HCT116 (cell line): ENCODE data around the gene PRKAR1A. TPM values are rescaled to one million over a fixed set of nuclear protein-coding genes. Genes with fewer than 3 reads are reported as not detected.
"Not testable (repeated sequence)": the region's sequence is repeated elsewhere in the genome, so short reads cannot be mapped to it uniquely, and the experiment has no call there.

Experiments used
- ATAC-seq: fragments of 200-7000 bp; cut with Tn5 transposase; 2 replicates; pipeline ENCODE4 v1.9.1; 2020; ENCODE audit warnings: mild to moderate bottlenecking, moderate library complexity
- BruUV-seq: library from RNA; stranded (reverse); fragments of 400-500 nt; replicated peaks from 2 replicates; lab custom pipeline; 2021; lab: Mats Ljungman, UMichigan
- CTCF ChIA-PET: fragments of 300-600 bp; sonication (Branson Sonifier 250); formaldehyde crosslinking; loops from one replicate; lab custom pipeline; 2021; ENCODE audit warnings: antibody characterized with exemption; lab: Charles Lee
- POLR2A ChIA-PET: fragments of 300-600, 350-600 bp; sonication (Branson Sonifier 250); formaldehyde crosslinking; loops from one replicate; lab custom pipeline; 2021; ENCODE audit warnings: antibody characterized with exemption; lab: Charles Lee
- RAD21 ChIA-PET, 2 experiments: fragments of 300-600 bp; sonication (Branson Sonifier 250); formaldehyde crosslinking; loops; one replicate each; lab custom pipeline; 2023; ENCODE audit warnings: low total read pairs in 2 of 2; ENCODE audit not compliant: uncharacterized antibody in 2 of 2, unreplicated experiment in 2 of 2, low non-redundant PET in 1 of 2; lab: Charles Lee
- DNase-seq: peaks from one replicate; pipeline ENCODE4 v3.0.0-alpha.2; 2010; ENCODE audit warnings: low read depth, low spot score
- H2AFZ ChIP-seq: fragments of 200-600 bp; shearing (Covaris generic), sonication (generic); 2 replicates; pipeline ENCODE4 v1.6.1; 2017; ENCODE audit warnings: low read depth, mixed run types, mixed read lengths, antibody characterized with exemption, low read length; ENCODE audit not compliant: poor library complexity, severe bottlenecking
- H3K27ac ChIP-seq: 2 replicates; pipeline ENCODE4 v1.5.1; 2012; ENCODE audit warnings: low read depth, low read length
- H3K27me3 ChIP-seq: fragments of 200-600 bp; sonication (generic); 2 replicates; pipeline ENCODE4 v1.6.1; 2016; ENCODE audit warnings: mixed run types, low read length, mixed read lengths; ENCODE audit not compliant: insufficient read depth
- H3K36me3 ChIP-seq, 2 experiments: fragments of 200-500 bp in 1 of 2; fragments of 200-600 bp in 1 of 2; sonication (Bioruptor generic) in 1 of 2; sonication (generic) in 1 of 2; 2 replicates each; pipeline versions ENCODE4 v1.5.1 to v1.6.1; 2014 to 2016; ENCODE audit warnings: low read length in 2 of 2, inconsistent platforms in 1 of 2, mixed read lengths in 1 of 2, mixed run types in 1 of 2; ENCODE audit not compliant: insufficient read depth in 2 of 2, control insufficient read depth in 1 of 2
- H3K4me1 ChIP-seq, 2 experiments: fragments of 200-600 bp in 1 of 2; sonication (generic) in 1 of 2; 2 replicates each; pipeline versions ENCODE4 v1.5.1 to v1.6.1; 2012 to 2017; ENCODE audit warnings: low read length in 2 of 2, inconsistent platforms in 1 of 2, mild to moderate bottlenecking in 1 of 2, mixed read lengths in 1 of 2, mixed run types in 1 of 2, moderate library complexity in 1 of 2; ENCODE audit not compliant: insufficient read depth in 2 of 2, control insufficient read depth in 1 of 2
- H3K4me2 ChIP-seq: fragments of 200-600 bp; sonication (generic); 2 replicates; pipeline ENCODE4 v1.6.1; 2017; ENCODE audit warnings: mixed run types, low read length, mixed read lengths
- H3K4me3 ChIP-seq, 2 experiments: fragments of 200-600 bp in 1 of 2; sonication (generic) in 1 of 2; replicated peaks in 1 of 2; 2 replicates each; pipeline ENCODE4 v1.5.1; 2011 to 2016; ENCODE audit warnings: low read length in 2 of 2, control low read depth in 1 of 2, low read depth in 1 of 2, mild to moderate bottlenecking in 1 of 2, mixed read lengths in 1 of 2, mixed run types in 1 of 2
- H3K79me2 ChIP-seq: fragments of 200-600 bp; sonication (generic); 2 replicates; pipeline ENCODE4 v1.6.1; 2017; ENCODE audit warnings: mild to moderate bottlenecking, mixed run types, low read length, moderate library complexity, mixed read lengths; ENCODE audit not compliant: insufficient read depth
- H3K9ac ChIP-seq: fragments of 200-600 bp; sonication (generic); 2 replicates; pipeline ENCODE4 v1.6.1; 2016; ENCODE audit warnings: low read length, mixed read lengths
- H3K9me2 ChIP-seq: fragments of 200-600 bp; sonication (generic), shearing (Covaris generic); 2 replicates; pipeline ENCODE4 v1.6.1; 2017; ENCODE audit warnings: mixed run types, mild to moderate bottlenecking, moderate library complexity; ENCODE audit not compliant: insufficient read depth
- H3K9me3 ChIP-seq, 2 experiments: fragments of 200-500 bp in 1 of 2; fragments of 200-600 bp in 1 of 2; sonication (Bioruptor generic) in 1 of 2; sonication (generic) in 1 of 2; 2 replicates each; pipeline ENCODE4 v1.6.1; 2014 to 2017; ENCODE audit warnings: low read length in 2 of 2, mixed read lengths in 2 of 2, inconsistent platforms in 1 of 2, low read depth in 1 of 2, mild to moderate bottlenecking in 1 of 2, mixed run types in 1 of 2, moderate library complexity in 1 of 2; ENCODE audit not compliant: control insufficient read depth in 1 of 2, insufficient read depth in 1 of 2
- H4K20me1 ChIP-seq: fragments of 200-600 bp; sonication (generic), shearing (Covaris generic); 2 replicates; pipeline ENCODE4 v1.6.1; 2017; ENCODE audit warnings: mixed run types, mild to moderate bottlenecking, moderate library complexity; ENCODE audit not compliant: insufficient read depth
- ATF3 ChIP-seq: IDR thresholded peaks from 2 replicates; pipeline ENCODE4 v1.6.1; 2012
- CEBPB ChIP-seq: IDR thresholded peaks from 2 replicates; pipeline ENCODE4 v1.6.1; 2012; ENCODE audit warnings: low read depth
- JUND ChIP-seq: IDR thresholded peaks from 2 replicates; pipeline ENCODE4 v1.6.1; 2012
- MAX ChIP-seq: IDR thresholded peaks from 2 replicates; pipeline ENCODE4 v1.6.1; 2012
- POLR2AphosphoS5 ChIP-seq: IDR thresholded peaks from 2 replicates; pipeline ENCODE4 v1.6.1; 2011; ENCODE audit warnings: mild to moderate bottlenecking, low read depth, low read length, moderate library complexity
- REST ChIP-seq: IDR thresholded peaks from 2 replicates; pipeline ENCODE4 v1.6.1; 2012; ENCODE audit warnings: low read depth
- SP1 ChIP-seq: IDR thresholded peaks from 2 replicates; pipeline ENCODE4 v1.6.1; 2012; ENCODE audit warnings: low read depth
- intact Hi-C: fragments of 100-400 bp; cut with micrococcal nuclease; formaldehyde crosslinking; loops from 2 replicates; pipeline ENCODE4 v1.10.0; 2022
- total RNA-seq: library from RNA; stranded (reverse); gene quantifications from one replicate; pipeline ENCODE4 v1.2.1, GENCODE V29; 2021; ENCODE audit not compliant: unreplicated experiment

The PRKAR1A gene
- total RNA-seq, 1 experiment from 2014 or later = 295 TPM

DNA sequence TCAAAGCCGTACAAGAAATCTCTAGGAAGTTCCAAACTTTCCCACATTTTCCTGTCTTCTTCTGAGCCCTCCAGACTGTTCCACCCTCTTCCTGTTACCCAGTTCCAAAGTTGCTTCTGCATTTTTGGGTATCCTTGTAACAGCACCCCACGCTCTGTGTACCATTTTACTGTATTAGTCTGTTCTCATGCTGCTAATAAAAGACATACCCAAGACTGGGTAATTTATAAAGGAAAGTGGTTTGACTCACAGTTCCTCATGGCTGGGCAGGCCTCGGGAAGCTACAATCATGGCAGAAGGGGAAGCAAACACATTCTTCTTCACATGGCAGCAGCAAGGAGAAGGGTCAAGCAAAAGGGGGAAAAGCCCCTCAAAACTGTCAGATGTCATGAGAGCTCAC is 6.8 kb downstream of the PRKAR1A start:
- Histone ChIP-seq H3K79me2 (peaks cover 82% of the 10 kb centered on the region), H3K36me3 (peaks cover 41 to 52% of the 10 kb centered on the region in 2 experiments)
- H3K27me3 ChIP-seq, H3K9me3 ChIP-seq, H3K4me1 ChIP-seq, H4K20me1 ChIP-seq, H3K9me2 ChIP-seq, POLR2A ChIA-PET, H2AFZ ChIP-seq, H3K4me3 ChIP-seq, intact Hi-C loops, H3K27ac ChIP-seq, H3K9ac ChIP-seq, DNase-seq, BruUV-seq, RAD21 ChIA-PET, H3K4me2 ChIP-seq, CTCF ChIA-PET, ATAC-seq: not testable (repeated sequence)

DNA sequence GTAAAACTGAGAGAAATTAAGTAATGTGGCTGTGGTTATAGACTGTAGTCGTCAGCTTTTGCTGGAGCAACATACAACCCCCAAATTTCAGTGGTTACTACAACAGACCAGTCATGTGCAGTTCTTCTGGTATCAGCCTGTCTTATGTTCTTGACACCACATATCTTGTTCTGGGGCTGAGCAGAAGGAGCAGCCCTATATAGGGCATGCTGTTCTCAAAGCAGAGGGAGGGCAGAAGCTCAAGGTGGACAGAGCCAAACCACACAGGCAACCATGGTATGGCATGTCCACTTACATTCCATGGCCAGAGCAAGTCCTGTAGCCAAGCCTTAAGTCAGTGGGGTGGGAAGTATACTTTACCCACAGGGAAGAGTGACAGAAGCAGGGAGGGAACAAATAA is 7.7 kb downstream of the PRKAR1A start:
- intact Hi-C loops = no loop called here
- no peak overlapping the region for H3K9ac ChIP-seq
- ATAC-seq = no peak
- peaks cover 73% of the 10 kb centered on the region for H3K79me2 ChIP-seq
- CTCF ChIA-PET = no interaction called here
- H3K4me1 ChIP-seq = no peaks in the 10 kb centered on the region; a peak in 1 of 4 replicates
- no TSS peak for BruUV-seq
- no peaks in the 10 kb centered on the region for H3K9me2 ChIP-seq
- RAD21 ChIA-PET = no interaction called here
- peaks cover 7% of the 10 kb centered on the region; the same call in 1 of the 2 replicates for H4K20me1 ChIP-seq
- TF ChIP-seq CEBPB (no peak), MAX (0 out of 2 replicates have a peak, but pooled peaks have one; percentile 14)
- no peak overlapping the region for H3K4me2 ChIP-seq
- H2AFZ ChIP-seq = no peak overlapping the region
- POLR2A ChIA-PET = no interaction called here
- H3K36me3 ChIP-seq = peaks cover 46 to 60% of the 10 kb centered on the region in 2 experiments
- H3K27ac ChIP-seq = no peak overlapping the region
- H3K27me3 ChIP-seq = no peaks in the 10 kb centered on the region
- no peaks in the 10 kb centered on the region for H3K9me3 ChIP-seq
- no peak for DNase-seq
- H3K4me3 ChIP-seq = no peak overlapping the region

DNA sequence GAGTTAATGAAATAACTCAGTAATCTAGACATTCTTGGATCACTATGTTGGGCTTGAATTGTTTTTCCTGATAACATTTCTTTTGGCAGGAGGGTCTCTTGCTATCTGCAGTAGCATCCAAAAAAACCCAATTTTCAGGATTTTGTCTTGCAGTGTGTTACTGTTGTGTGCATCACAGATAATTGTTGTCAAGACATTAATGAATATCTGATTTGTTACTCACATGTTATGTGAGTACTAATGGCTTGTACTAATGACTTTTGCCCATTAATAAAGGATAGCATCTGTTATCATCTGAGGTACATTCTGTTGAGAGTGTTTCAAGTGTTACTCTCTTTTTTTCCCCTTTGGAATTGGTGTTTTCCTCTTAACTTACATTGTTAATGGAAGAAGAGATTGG is 10.0 kb downstream of the PRKAR1A start:
- Histone ChIP-seq H3K79me2 (peaks cover 51% of the 10 kb centered on the region), H3K9me3 (no peaks in the 10 kb centered on the region), H4K20me1 (peaks cover 3% of the 10 kb centered on the region; the same call in 1 of the 2 replicates), H3K27me3 (no peaks in the 10 kb centered on the region), H3K4me1 (no peaks in the 10 kb centered on the region), H3K27ac (no peak overlapping the region), H3K9me2 (no peaks in the 10 kb centered on the region), H3K4me3 (no peak overlapping the region), H3K36me3 (peaks cover 45 to 61% of the 10 kb centered on the region in 2 experiments), H3K9ac (no peak overlapping the region), H2AFZ (no peak overlapping the region), H3K4me2 (no peak overlapping the region)
- ChIA-PET RAD21 (no interaction called here), CTCF (no interaction called here), POLR2A (no interaction called here)
- no TSS peak for BruUV-seq
- intact Hi-C loops = no loop called here
- no peak for ATAC-seq
- no peak for DNase-seq
- TF ChIP-seq SP1 (no peak), ATF3 (no peak), POLR2AphosphoS5 (no peak), JUND (no peak), REST (no peak)
